22Rv1 (cell line): ENCODE measurements around the gene LRRTM1.

ENCODE experiments used
- H3K27ac ChIP-seq: fragments of 450-650 bp; 2 replicates; pipeline ENCODE4 v1.5.1; 2017
- ZFX ChIP-seq: fragments of 450-650 bp; IDR thresholded peaks from 2 replicates; pipeline ENCODE4 v1.6.1; 2017; ENCODE audit warnings: antibody characterized with exemption, borderline replicate concordance
- TF ChIP-seq, protein P1 (sequence below): fragments of 450-650 bp; IDR thresholded peaks from 2 replicates; pipeline ENCODE4 v1.5.1; 2017; ENCODE audit warnings: mild to moderate bottlenecking

The LRRTM1 gene

DNA sequence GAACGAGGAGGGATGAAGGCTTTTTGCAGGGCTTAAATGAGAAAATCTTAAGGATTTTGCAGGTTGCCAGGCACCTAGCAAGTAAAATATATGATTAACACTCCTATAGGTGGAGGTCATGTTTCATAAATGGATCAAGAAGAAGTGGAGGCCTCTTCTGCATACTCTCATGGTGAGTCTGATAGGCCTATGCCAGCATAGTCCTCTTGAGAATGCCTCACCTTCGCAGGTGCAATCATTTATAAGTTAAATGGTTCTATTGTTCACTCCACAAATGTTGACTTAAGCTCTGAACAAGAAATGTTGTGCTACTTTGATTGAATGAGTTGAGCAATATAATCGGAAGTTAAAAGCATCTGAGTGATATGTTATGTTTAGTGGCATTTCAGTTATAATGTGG, 12.1 kb downstream of the LRRTM1 start:
- TF ChIP-seq, protein P1, sequence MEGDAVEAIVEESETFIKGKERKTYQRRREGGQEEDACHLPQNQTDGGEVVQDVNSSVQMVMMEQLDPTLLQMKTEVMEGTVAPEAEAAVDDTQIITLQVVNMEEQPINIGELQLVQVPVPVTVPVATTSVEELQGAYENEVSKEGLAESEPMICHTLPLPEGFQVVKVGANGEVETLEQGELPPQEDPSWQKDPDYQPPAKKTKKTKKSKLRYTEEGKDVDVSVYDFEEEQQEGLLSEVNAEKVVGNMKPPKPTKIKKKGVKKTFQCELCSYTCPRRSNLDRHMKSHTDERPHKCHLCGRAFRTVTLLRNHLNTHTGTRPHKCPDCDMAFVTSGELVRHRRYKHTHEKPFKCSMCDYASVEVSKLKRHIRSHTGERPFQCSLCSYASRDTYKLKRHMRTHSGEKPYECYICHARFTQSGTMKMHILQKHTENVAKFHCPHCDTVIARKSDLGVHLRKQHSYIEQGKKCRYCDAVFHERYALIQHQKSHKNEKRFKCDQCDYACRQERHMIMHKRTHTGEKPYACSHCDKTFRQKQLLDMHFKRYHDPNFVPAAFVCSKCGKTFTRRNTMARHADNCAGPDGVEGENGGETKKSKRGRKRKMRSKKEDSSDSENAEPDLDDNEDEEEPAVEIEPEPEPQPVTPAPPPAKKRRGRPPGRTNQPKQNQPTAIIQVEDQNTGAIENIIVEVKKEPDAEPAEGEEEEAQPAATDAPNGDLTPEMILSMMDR, result no peak
- TF ChIP-seq ZFX, result no peak
- no peak overlapping the region for H3K27ac ChIP-seq

DNA sequence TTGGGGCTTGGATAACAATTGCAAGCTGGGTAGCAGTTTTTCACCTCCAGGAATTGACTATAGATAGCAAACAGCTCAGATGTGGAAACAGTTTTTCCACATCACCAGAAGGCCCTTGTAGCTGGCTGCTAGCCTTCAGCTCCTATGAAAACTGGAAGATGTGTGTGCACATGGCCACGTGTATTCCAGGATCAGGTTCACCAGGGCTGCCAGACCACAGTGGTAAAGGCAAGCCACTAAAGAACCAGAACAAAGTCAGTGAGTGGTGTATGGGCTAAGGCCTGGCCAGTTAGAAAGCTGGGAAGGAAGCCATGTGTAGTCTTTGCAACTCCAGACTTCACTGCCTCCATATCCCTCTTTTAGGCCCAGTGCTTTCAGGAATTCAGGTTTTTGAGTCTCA, 12.9 kb downstream of the LRRTM1 start:
- TF ChIP-seq, protein P1, result no peak
- no peak for TF ChIP-seq ZFX
- no peak overlapping the region for H3K27ac ChIP-seq

- H3K27ac ChIP-seq, result no peak overlapping the region
- TF ChIP-seq ZFX, result no peak
- TF ChIP-seq, protein P1, result peak; percentile 19; the same call in 1 of the 2 replicates
Observed at GRCh38 chr2:80288576-80288975, 16.0 kb downstream of the LRRTM1 start.

DNA sequence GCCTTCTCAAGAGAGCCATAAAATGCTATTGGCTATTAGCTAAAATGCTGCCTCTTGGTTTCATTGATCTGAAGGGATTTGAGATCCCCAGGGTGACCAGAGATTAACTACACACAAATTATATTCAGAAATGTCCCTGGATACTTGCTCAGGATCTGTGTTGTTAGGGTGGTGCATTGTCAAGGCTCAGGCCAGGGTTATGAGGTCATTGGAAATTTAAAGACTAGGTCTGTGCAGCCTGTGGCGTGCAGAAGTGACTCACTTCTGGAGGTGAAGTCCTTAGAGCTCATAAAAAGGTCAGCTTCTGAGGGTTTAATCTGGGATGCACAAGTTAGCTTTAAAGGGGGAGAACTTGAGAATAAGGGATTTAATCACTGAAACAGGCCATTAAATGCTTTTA, 23.5 kb downstream of the LRRTM1 start:
- TF ChIP-seq ZFX, result no peak
- TF ChIP-seq, protein P1, result no peak
- no peak overlapping the region for H3K27ac ChIP-seq

GRCh38 chr2:80280598-80280997, 24.0 kb downstream of the LRRTM1 start:
- no peak overlapping the region for H3K27ac ChIP-seq
- TF ChIP-seq, protein P1, result no peak
- no peak for TF ChIP-seq ZFX

DNA sequence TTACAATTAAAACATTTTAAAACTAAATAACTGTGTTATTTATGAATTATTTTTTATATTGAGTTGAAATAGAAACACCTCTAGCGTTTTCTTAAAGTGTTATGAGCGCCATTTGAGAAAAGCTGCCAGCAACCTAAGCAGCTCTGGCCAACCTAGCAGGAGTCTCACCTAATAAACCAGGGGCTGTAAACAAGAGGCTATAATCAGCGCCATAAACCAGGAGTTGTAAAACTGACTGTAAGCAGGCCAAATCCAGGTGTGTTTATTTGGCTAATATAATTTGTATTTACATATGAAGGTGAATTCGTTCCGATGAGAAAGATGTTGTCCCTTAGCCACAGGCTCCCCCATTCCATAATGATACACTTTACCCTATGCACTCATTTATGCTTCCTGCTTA, 34.7 kb downstream of the LRRTM1 start:
- no peak overlapping the region for H3K27ac ChIP-seq
- TF ChIP-seq ZFX, result no peak
- TF ChIP-seq, protein P1, result no peak

DNA sequence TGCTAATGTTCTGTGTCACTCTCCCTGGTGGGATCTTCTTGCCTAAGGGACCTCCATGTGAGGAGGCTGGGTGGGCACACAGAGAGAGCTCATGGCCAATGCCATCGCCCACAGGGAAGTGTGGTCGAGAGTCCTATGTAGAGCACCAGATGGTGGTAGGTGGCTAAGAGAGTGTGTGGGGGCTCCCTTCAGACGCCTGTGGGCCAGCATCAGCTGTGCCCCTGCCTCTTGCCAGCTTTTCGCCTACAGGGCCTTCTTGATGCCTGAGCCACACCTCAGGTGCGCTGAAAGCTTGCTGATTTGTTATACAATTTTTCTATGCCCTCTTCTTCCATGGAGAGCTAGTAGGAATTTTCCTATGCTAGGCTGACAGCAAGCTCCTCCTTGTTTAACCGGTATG, 38.3 kb downstream of the LRRTM1 start:
- no peak overlapping the region for H3K27ac ChIP-seq
- TF ChIP-seq, protein P1, result no peak
- TF ChIP-seq ZFX, result no peak
